Hepatic stellate cell (primary cell): ENCODE data around the gene HOXB5.

Source experiments
- DNase-seq: peaks from one replicate; pipeline ENCODE4 v3.0.0; 2011; ENCODE audit warnings: low spot score

The HOXB5 gene

DNA sequence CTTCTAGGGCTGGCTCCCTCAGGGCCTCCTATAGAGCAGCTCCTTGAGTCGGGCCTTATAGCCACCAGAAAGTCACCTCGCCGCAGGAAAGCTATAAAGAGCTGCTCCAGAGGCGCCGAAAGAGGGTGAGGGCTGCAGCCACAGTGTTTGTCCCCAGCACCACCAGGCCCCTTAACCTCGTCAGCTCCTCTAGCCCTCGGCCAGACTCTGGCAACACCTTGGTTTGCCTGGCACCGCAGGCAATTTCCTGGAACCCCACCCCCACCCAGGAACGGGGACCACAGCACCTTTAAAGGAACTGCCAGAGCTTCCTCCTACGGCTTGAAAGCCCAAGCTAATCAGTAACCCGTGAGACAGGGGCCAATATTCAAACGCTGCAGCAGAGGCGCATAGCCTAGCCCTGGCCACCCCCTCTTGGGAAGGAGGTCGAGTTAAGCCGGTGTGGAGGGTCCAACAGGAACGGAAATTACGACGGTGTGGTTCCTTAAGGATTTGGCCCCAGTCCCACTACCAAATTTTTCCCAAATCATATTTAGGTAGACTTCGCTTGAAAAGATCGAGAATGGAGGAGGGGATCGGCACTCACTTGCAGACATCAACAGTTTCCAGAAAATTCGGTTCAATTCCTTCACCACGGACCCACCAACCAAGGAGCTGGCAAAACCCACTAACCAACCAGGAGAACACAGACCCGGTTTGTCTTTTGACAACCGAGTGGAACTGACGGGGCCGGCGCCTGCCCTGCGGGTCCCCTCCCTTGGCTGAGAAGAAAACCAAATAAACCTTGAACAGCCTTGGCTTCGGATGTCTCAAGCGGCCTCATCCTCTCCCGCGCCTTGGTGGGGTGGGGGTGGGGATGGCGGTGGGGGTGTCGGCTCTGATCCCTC is 8.2 kb upstream of the HOXB5 start:
- no peak for DNase-seq

DNA sequence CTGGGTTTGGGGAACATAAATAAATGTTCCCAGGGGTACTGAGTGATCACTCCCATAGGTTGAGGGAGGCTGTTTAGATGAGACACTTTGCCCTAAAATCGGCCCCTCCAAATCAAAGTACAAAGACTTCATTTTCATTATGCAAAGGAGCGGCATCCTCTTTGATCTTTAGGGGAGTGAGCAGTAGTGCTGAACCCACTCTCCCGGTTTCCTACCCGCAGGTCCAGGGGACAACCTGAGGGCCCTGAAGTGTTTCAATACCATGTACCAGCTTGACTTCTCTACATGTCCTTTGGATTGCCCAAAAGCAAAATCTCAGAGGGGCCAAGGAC is 7.6 kb upstream of the HOXB5 start:
- DNase-seq: no peak

DNA sequence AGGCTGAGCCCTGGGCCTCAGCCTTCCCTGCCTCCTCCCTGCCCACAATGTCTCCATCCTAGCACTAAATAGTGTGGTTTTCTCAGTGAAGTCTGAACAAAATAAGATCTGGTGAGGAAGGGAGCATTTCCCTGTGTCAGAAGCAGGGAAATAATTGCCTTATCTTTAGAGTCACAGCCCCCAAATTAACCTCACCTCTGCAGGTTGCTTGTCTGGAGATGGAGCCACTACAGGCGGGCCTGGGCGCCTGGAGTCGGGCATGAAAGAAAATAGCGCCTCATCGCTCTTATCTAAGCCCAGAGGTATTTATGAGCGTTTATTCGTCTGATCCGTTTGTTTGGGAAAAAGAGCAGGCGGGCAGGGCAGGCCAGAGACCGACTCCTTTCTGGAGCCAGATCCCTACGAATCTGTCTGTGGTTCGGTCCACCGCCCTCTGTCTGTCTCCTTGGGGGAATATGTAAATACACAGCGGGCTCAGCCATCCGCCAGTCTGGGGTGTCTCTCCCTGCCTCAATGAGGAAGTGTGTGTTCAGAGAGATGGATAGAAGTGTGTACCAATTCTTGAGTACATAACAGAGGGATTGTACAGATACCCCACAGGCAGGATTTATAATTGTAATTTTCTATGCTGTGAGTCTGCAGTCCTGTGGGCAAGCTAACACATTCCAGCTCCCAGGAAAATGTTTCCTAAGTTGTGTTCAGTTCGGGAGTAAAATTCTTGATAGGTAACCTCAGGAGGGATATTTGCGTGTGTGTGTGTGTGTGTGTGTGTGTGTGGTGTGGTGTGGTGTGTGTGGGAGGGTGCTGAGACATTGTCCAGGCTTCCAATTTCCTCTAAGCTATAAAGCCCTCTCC is 6.9 kb upstream of the HOXB5 start:
- DNase-seq: no peak

DNA sequence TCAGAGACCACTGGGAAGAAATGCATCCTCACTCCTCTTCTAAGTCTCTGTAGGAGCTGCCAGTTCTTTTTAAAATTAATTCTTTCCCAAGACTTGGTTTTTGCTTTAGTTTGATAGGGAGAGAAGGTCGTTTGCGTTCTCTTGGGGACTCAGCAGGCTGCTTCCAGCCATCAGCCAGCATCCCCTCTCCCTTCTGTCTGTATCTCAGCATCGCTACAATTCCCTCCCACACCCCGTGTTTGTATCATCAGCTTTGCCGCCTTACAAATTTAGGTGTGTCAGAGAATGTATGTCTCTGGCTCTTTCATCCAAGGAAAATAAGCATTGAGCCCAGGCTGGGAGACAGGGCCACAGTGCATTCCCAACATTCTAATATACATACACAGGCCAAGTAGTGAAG is 5.8 kb upstream of the HOXB5 start:
- no peak for DNase-seq

DNA sequence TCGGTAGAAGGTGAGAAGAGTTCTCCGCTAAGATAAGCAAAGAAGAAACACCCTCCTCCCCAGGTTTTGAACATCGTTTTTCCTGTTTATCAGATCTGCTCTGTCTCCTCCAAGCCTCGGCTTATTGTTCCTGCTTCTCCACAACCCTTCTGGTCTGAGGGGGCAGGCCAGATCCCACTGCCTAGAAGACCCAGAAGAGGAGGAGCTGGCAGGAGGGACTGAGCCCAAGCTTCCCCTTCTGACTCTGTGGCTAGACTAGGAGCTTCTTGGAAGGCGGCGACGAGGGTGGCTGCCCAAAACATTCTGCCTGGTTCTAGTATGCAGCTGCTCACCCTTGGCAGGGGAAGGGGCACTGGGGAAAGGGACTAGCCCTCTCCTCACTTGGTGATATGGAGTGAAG is 5.2 kb upstream of the HOXB5 start:
- no peak for DNase-seq

DNA sequence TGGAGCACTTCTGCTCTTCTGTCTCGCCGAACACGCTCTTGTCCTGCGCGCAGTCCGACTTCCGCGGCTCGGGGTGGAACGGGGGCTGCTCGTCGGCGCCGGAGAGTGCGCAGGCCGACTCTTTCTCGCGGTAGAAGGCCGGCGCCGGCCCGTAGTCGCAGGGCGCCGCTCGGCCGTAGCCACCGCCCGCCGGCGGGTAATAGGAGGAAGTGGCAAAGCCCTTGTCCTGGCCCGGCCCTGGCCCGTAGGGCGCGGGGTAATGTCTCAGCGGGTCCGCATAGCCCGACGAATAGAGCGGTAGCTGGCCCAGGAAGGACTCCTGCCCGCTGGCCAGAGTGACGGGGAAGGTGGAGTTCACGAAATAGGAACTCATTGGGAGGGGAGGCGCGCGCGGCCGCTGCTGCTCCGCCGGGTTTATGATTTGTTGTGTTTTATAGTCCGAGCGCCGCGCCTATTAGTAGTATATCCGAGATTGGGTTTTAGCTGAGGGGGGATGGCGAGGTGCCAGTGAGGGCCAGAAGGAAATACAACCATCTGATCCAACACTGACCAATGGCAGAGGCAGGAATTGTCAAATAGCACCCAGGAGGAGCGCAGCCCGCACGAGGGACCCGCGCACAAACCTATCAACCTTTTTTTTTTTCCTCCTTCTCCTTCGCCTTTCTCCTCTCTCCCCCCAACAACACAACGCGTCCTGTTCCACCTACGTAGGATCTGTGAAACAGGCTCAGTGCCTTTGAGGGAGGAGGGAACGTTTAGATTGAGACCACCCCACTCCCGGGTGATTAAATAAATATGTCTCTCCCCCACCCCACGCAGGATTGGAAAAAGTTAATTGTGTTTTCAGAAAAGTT is 4.4 kb upstream of the HOXB5 start:
- no peak for DNase-seq

DNA sequence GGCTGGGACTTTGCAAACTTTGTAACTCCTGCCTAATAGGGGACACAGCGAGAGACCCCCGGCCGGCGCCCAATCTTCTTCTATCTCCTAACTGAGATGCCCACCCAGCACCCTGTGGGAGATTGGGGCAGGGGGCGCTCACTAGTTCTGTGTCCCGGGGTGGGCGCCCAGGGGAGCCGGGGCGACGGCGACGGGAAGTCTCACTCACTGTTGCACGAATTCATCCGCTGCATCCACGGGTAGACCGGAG is 3.9 kb upstream of the HOXB5 start:
- no peak for DNase-seq

DNA sequence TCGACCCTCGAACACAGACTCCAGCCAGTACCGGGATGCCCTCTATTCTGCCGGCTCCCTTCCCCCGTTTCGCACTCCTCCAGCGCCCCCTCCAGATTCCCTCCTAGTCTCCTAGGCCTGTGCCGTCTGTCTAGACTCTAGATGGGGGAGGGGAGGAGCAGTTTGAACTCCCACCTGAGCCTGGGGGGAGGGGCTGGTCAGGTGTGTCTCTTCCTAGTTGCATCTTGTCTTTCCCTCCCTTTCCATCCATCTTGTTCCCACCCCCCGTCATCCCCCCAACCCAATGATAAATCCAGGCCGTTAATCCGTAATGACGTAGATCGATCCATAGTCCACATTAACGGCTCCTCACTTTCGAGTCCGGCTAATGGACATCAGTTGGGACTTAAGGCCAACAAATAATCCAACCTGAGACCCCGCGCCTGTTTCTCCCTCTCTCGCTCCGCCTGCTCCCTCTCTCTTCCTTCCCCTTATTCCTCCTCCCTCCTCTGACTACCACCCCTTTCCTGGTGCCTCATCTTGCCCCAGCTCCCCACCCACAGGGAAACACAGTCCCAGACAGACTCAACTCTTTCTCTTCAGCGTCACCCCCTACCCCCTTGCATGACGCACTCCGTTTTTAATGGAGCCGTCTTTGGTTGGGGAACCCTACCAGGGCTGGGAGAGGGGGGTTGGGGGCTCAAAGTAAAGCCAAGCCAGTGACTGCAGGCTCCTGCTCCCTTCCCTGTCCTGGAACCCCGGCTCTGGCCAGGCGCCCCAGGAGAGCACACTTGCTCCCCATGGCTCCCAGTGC is 3.4 kb upstream of the HOXB5 start:
- DNase-seq: no peak

DNA sequence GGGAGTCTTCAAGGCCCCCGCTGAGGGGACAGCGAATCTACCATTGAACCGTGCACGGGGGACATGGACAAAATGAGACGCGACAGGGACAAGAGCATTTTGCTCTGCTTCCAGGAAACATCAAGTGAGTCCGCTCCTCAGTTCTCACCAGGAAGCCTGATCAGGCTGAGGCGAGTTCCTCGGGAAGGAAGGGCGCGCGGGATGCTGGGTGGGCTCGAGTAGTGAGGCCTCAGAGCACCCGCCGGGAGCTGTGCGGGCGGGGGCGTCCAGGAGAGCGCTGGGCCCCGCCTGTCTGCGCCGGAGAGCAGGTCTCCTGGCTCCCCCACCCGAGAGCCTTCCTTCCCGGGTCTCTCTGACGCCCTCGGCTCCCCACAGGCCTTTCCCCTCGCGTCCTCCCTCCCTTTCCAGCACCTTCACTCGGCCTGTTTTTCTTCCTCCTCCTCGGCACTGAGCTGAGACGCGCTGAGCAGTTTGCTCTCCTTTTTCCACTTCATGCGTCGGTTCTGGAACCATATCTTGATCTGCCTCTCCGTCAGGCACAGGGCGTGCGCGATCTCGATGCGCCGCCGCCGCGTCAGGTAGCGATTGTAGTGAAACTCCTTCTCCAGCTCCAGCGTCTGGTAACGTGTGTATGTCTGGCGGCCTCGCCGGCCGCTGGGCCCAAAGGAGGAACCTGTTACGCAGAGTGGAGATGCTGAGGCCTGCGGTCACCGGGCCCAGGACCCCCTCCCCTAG is 2.6 kb upstream of the HOXB5 start:
- no peak for DNase-seq

DNA sequence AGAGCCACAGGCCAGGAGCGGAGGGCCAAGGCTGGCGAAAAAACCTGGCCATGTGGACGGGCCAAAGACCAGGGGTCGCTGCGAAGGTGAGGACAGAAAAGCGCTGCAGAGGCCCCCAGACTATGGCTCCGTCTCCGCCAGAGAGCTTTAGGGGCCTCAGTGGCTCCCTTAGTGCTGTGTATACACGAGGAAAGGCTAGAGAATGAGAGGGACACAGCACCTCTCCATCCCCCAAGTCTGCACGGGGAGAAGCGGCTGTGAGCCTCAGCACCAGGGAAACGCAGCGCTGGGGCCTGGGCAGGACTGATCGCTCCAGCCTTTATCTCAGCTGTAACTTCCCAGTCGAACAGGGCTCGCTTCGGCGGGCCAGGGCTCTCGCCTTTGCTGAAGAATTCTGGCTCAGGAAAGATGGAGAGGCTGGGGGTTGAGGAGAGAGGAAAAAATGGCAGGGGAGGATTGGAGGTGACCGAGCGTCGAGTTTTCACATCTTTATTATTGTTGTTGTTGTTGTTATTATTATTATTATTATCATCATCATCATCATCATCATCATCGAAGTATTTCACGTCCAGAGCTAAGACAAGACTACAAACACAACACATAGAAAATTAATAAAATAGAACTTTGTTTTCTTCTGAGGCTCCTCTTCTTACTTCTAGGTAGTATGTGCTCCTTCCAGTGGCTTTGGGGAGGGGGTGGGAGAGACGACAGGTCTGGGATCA is 1.9 kb upstream of the HOXB5 start:
- no peak for DNase-seq

DNA sequence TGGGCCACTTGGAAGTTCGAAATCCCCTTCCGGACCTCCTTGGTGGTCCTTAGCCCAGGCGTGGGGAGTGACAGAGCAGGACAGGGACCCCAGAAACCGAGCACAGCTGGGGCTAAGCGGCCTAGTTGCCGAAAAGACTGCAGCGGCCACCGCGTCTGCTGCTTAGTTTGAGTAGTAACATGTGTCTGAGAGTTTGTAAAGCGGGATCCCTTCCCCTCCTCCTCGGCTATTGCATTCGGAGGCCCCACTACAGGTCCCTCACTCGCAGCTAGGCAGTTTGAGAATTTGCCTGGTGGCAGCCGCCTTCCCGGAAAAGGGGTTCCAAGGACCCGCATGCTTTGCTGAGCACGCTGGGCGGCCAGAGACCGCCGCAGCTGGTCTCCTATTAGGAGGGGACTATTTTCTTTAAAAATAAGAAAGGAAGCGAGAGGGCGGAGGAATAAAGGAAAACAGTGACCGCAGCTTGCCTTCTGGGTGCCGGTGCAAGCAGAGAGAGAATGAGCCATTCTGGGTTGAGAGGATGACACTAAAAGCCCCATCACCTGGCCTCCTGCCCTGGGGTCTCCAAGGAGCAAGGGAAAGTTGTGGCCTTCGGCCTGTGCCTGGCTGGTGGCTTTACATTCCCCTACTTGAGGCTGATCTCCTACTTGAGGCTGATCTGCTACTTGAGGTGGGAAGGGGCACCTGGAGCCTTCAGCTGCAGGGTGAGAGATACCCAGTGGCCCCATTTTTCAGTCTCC is 1.1 kb upstream of the HOXB5 start:
- no peak for DNase-seq

DNA sequence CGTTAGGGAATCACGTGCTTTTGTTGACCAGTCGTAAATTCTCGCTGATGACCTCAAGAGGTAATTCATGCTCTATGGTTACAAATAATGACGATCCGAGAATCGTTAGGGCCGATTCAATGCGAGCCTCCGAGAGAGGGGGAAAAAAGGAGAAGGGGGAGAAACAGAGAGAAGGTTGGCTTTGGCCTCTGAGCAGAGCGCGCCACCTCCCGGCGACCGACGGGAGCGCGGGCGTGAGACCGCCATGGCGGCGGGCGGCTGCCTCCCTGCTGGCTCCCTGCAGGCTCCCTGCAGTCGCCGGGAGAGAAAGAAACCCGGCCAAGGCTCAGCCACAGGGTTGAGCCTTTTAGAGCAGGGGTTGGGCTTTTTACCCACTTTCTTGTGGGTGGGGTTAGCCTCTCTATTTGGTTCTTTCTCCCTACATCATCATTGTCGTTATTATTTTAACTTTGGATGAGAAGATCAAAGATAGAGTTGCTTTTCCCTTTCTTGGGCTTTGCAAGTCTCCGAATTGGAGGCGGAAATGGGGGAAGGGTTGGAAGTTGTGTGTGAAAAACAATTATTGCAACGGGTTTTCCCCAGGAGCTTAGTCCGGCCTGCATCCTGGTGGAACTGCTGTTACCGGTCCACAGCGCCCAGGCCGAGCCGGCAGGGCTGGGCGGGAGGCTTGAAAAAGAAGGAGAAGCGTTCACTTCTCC is 410 bp upstream of the HOXB5 start:
- DNase-seq: peak; percentile 94

DNA sequence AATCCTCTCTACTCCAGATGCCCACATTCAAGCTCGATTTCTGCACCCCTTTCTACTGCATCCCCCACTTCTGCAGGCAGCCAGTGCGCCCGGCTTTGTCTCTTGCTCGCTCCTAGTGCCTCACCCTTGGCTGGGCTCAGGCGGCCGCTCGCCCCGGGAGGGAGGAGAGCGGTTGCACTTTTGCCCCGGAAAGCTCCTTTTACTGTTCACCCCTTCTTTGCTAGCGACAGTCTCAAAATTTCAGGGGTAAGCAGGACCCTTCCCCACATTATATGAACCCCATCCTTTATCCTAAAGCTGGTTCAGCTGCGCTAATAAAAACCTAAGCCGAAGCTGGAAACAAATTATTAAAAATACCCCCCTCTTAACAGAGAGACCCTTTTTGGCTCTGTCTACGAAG is 1.0 kb downstream of the HOXB5 start:
- no peak for DNase-seq

DNA sequence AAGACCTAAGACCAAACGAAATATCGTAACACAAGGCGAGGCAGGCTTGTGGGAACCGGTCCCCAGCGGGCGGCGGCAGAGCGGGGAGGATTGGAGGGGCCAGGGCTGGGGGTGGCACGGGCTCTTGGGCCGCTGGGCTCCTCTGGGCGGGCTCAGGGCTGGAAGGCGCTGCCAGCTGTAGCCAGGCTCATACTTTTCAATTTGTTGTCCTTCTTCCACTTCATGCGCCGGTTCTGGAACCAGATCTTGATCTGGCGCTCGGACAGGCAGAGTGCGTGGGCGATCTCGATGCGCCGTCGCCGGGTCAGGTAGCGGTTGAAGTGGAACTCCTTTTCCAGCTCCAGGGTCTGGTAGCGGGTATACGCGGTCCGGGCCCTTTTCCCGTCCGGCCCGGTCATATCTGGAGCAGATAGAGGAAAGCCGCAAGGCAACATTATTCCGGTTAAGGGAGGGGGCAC is 1.5 kb downstream of the HOXB5 start:
- DNase-seq: no peak

DNA sequence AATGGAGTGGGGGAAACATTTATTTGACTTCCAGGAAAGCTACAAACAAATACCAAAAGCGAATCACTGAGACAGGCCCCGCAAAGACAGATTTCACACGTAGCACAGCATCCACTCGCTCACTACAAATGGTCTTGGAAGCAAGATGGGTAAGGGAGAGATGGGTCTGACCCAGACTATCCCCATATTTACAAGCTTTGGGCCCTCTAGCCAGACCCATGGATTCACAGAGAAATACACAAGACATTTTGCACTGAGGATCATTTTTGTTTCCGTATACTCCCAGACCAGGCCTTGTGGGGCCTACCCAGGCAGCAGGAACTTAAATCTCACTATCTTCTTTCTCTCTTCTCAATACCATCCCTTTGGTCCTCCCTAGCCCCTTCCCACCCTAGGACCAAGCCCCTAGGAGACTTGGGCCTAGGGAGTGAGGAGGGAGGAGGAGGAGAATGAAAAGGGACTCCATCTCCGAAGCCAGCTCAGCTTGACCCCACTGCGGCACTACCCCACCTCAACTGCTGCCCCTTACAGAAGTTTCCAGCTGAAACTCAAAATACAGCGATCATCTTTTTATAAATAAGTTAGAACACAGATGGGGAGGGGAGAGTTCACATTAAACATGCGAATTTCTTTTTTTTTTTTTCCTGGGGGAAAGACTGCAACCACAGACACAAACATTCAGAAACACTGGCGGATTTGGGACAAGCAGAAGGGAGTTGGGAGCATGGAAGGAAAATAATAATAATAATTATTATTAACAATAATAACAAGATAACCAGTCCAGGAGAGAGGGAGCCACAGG is 2.1 kb downstream of the HOXB5 start:
- no peak for DNase-seq

DNA sequence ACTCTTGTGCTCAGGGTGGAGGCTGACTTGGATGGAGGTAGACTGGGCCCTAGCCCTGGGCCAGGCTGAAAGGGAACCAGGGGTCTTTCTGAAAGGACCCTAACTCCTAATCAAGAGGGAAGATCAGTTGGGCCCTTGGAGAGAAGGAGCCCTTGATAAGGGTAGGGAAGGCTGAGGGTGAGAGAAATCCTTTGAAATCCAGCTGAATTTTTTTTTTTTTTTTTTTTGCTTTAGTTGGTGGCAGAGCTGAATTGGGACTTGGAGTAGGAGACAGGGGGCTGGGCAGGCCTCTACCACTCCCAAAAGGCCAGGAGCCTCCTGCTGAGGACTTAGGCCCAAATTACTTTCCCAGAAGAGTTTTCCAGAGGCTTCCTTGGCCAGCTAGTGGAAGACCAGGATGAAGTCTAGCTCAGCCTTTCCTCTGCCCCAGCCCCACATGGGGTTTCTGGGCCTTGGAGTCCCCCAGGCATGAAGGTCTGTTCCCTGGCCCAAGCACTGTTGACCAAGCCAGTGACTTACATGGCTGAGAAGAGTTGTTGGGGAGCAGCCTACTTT is 2.9 kb downstream of the HOXB5 start:
- DNase-seq: no peak

DNA sequence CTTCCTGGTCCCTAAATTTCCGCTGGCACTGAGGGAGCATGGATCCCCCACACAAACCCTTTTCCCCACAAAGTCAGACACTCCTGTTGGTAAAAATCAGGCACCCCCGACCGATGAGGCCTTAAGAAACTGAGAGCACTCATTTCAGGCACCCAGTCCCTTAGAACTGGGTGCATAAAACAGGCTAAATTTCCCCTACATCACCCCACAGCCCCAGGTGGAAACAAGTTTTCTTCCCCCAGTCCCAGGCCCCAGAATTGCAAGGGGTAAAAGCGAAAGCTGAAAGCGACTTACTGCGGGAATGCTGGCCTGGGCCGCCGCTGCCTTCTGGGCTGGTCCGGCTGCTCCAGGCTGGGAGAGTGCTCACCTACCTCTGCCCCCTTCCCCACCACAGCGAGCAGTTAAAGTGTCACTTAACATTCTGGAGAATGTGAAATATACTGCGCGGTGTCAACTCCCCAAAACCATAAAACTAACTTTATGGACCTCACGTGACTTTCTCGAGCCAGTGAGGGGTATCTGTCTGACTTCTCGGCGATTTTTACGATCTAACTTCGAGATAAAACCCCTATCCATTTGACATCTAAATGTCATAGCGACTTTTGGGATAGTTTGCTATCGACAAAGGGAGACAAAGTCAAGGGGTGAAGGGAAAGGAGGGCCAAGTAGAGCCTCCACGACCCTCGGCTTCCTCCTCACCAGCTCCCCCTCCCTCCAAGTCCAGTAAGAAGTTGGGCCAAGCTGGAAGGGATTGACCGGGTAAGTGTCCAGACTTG is 3.6 kb downstream of the HOXB5 start, which contains the start of gene HOXB3:
Gene HOXB3 (minus strand): TSS at position 411 of the 776 bp plus-strand sequence. CDS start 37,767 bp downstream, outside the sequence.
- no peak for DNase-seq
